CD14-positive monocyte (primary cell): ENCODE data around the gene C9orf85. TPM values are rescaled to one million over a fixed set of nuclear protein-coding genes. Genes with fewer than 3 reads are reported as not detected.
A peak's percentile ranks its signal among the peaks of the same experiment; 100 is the strongest.

Experiments
- DNase-seq, 3 donors: peaks; one replicate each; pipeline ENCODE4 v3.0.0-alpha.2; 2011 to 2022
- H2AFZ ChIP-seq: 2 replicates; pipeline ENCODE4 v1.6.0; 2012; ENCODE audit warnings: mild to moderate bottlenecking, low read depth, low read length, inconsistent platforms; ENCODE audit not compliant: insufficient read depth, poor library complexity, severe bottlenecking
- H3K27ac ChIP-seq, 2 donors: 1 replicate in 1 of 2; 2 replicates in 1 of 2; pipeline ENCODE4 v1.5.1; 2012 to 2013; ENCODE audit warnings: low read length in 2 of 2, control low read depth in 1 of 2, inconsistent platforms in 1 of 2, low read depth in 1 of 2, mild to moderate bottlenecking in 1 of 2
- H3K27me3 ChIP-seq, 2 donors: one replicate each; pipeline versions ENCODE4 v1.6.0 to v1.6.1; 2011 to 2013; ENCODE audit warnings: low read length in 2 of 2; ENCODE audit not compliant: control insufficient read depth in 2 of 2, insufficient read depth in 2 of 2
- H3K36me3 ChIP-seq, 2 donors: replicated peaks in 1 of 2; 1 replicate in 1 of 2; 2 replicates in 1 of 2; pipeline versions ENCODE4 v1.5.1 to v1.6.1; 2012 to 2013; ENCODE audit warnings: low read length in 2 of 2, control low read depth in 1 of 2, inconsistent platforms in 1 of 2, mild to moderate bottlenecking in 1 of 2; ENCODE audit not compliant: insufficient read depth in 2 of 2, control insufficient read depth in 1 of 2
- H3K4me1 ChIP-seq, 2 donors: 1 replicate in 1 of 2; 2 replicates in 1 of 2; pipeline versions ENCODE4 v1.5.1 to v1.6.1; 2012 to 2013; ENCODE audit warnings: low read length in 2 of 2, control low read depth in 1 of 2, inconsistent platforms in 1 of 2, mild to moderate bottlenecking in 1 of 2, moderate library complexity in 1 of 2; ENCODE audit not compliant: insufficient read depth in 2 of 2, control insufficient read depth in 1 of 2
- H3K4me2 ChIP-seq: replicated peaks from 2 replicates; pipeline ENCODE3; 2012; ENCODE audit warnings: low read length, moderate library complexity, mild to moderate bottlenecking; ENCODE audit not compliant: poor library complexity, severe bottlenecking; ENCODE audit errors: extremely low read depth
- H3K4me3 ChIP-seq, 3 experiments: fragments of 200-600 bp in 1 of 3; sonication (generic) in 1 of 3; replicated peaks in 1 of 3; 1 replicate in 2 of 3; 2 replicates in 1 of 3; pipeline ENCODE4 v1.5.1; 2011 to 2013; ENCODE audit warnings: low read length in 3 of 3, mild to moderate bottlenecking in 3 of 3, control low read depth in 2 of 3, low read depth in 2 of 3, inconsistent platforms in 1 of 3, moderate library complexity in 1 of 3
- H3K79me2 ChIP-seq: 2 replicates; pipeline ENCODE4 v1.6.0; 2012; ENCODE audit warnings: mild to moderate bottlenecking, control low read depth, inconsistent platforms, low read length, moderate library complexity; ENCODE audit not compliant: insufficient read depth
- H3K9ac ChIP-seq: 2 replicates; pipeline ENCODE4 v1.6.0; 2017; ENCODE audit warnings: low read length, mild to moderate bottlenecking; ENCODE audit not compliant: insufficient read depth, poor library complexity, severe bottlenecking
- H3K9me3 ChIP-seq, 2 donors: replicated peaks in 1 of 2; 1 replicate in 1 of 2; 2 replicates in 1 of 2; pipeline versions ENCODE4 v1.5.1 to v1.6.1; 2012 to 2013; ENCODE audit warnings: low read length in 2 of 2, control low read depth in 1 of 2; ENCODE audit not compliant: control insufficient read depth in 1 of 2, insufficient read depth in 1 of 2
- H4K20me1 ChIP-seq: 2 replicates; pipeline ENCODE4 v1.6.0; 2012; ENCODE audit warnings: mild to moderate bottlenecking, low read length, control low read depth, moderate library complexity; ENCODE audit not compliant: insufficient read depth
- H3K27ac Mint-ChIP-seq, 7 donors: one replicate each; pipeline ENCODE4 v1.8.0; 2020; ENCODE audit warnings: mild to moderate bottlenecking in 7 of 7, mixed read lengths in 7 of 7, moderate library complexity in 6 of 7, inconsistent platforms in 2 of 7
- H3K27me3 Mint-ChIP-seq, 3 donors: one replicate each; pipeline ENCODE4 v1.8.0; 2021 to 2022; ENCODE audit warnings: low read depth in 3 of 3, mild to moderate bottlenecking in 3 of 3, mixed read lengths in 3 of 3, moderate library complexity in 3 of 3, inconsistent platforms in 1 of 3
- H3K36me3 Mint-ChIP-seq, 2 donors: one replicate each; pipeline ENCODE4 v1.8.0; 2020; ENCODE audit warnings: mixed read lengths in 2 of 2, inconsistent platforms in 1 of 2, mild to moderate bottlenecking in 1 of 2
- H3K4me1 Mint-ChIP-seq: one replicate; pipeline ENCODE4 v1.8.0; 2020; ENCODE audit warnings: mild to moderate bottlenecking, mixed read lengths
- H3K4me3 Mint-ChIP-seq, 2 donors: one replicate each; pipeline ENCODE4 v1.8.0; 2020; ENCODE audit warnings: mild to moderate bottlenecking in 2 of 2, mixed read lengths in 2 of 2, moderate library complexity in 1 of 2
- H3K9me3 Mint-ChIP-seq, 7 donors: one replicate each; pipeline ENCODE4 v1.8.0; 2020 to 2022; ENCODE audit warnings: mixed read lengths in 7 of 7, mild to moderate bottlenecking in 6 of 7, moderate library complexity in 6 of 7, inconsistent platforms in 2 of 7
- CTCF ChIP-seq: fragments of 200-600 bp; IDR thresholded peaks from one replicate; pipeline ENCODE4 v1.8.0; 2022; ENCODE audit warnings: antibody characterized with exemption, mild to moderate bottlenecking
- WGBS: methylation state at CpG from one replicate; pipeline ENCODE4 v1.1.5; 2013; ENCODE audit warnings: missing lambda C conversion rate; ENCODE audit not compliant: insufficient coverage; 5-methylcytosine and 5-hydroxymethylcytosine counted together
- intact Hi-C, 2 donors: fragments of 100-400 bp; cut with micrococcal nuclease; formaldehyde crosslinking; loops; one replicate each; pipeline versions ENCODE4 v1.15.0 to v1.15.1; 2023
- polyA plus RNA-seq, 3 donors: library from polyadenylated mRNA; depleted of rRNA in 1 of 3; unstranded in 2 of 3; stranded (reverse) in 1 of 3; fragments of 300-500 nt in 2 of 3; fragments of >200 nt in 1 of 3; fragmentation: Illumina TruSeq in 2 of 3; gene quantifications; 1 replicate in 2 of 3; 2 replicates in 1 of 3; pipeline ENCODE4 v1.2.3, GENCODE V29; 2012 to 2021
- small RNA-seq: library from RNA; depleted of rRNA; stranded (forward); fragments of <200 nt; gene quantifications from one replicate; pipeline ENCODE3, GENCODE V24; 2012; ENCODE audit warnings: low read depth; ENCODE audit not compliant: insufficient read length

Gene C9orf85
- polyA plus RNA-seq, 3 donors, result 4.5 to 6.4 (median 5.4) TPM

- no peaks in the 10 kb centered on the region for H3K9me3 Mint-ChIP-seq
- Histone ChIP-seq H3K9me3 (no peaks in the 10 kb centered on the region), H3K27me3 (no peaks in the 10 kb centered on the region), H3K4me1 (peaks cover 0 to 2% of the 10 kb centered on the region in 2 donors), H3K9ac (no peak overlapping the region), H3K79me2 (no peaks in the 10 kb centered on the region), H2AFZ (no peak overlapping the region), H3K36me3 (no peaks in the 10 kb centered on the region), H3K27ac (no peak overlapping the region), H3K4me3 (no peak overlapping the region), H3K4me2 (no peak overlapping the region), H4K20me1 (no peaks in the 10 kb centered on the region)
- TF ChIP-seq CTCF, result no peak
- H3K36me3 Mint-ChIP-seq, result no peaks in the 10 kb centered on the region
- no peak overlapping the region for H3K4me3 Mint-ChIP-seq
- H3K4me1 Mint-ChIP-seq, result peaks cover 9% of the 10 kb centered on the region
- H3K27me3 Mint-ChIP-seq, result peaks cover 0 to 5% (median 2%) of the 10 kb centered on the region in 3 donors
- H3K27ac Mint-ChIP-seq, result no peak overlapping the region
- DNase-seq, result peak; percentile 43 to 75 (median 50)
- intact Hi-C loops, result loop anchor here (5.0 kb wide), 2 partner anchors 201 to 216 kb away; no protein-coding TSS in a partner anchor
- no CpG with 5 or more reads among the region's 3 CpGs for WGBS
These were observed 111.4 kb downstream of the C9orf85 start for GRCh38 chr9:72022841-72023240.

Small RNA genes lying within 50 kb of the gene (small RNA-seq; reads per million reads assigned to genes)
- gene HSPB1P1 (not detected), gene RF00019 (not detected)

Other genes with a start within 250 kb of the C9orf85 start
- 10 to 100 TPM; 11.6 to 58.7 (median 21.4) TPM for gene CEMIP2, start 143.1 kb upstream of the C9orf85 start, polyA plus RNA-seq
- 10 to 100 TPM in 2 of 3 donors, 1 to 10 TPM in 1; 4.1 to 12.8 (median 12.3) TPM for gene ABHD17B, start 446 bp upstream of the C9orf85 start, polyA plus RNA-seq
- not detected for gene C9orf57, start 149.0 kb downstream of the C9orf85 start, polyA plus RNA-seq
- gene GDA, start 237.8 kb downstream of the C9orf85 start, polyA plus RNA-seq, result not detected